ENCODE measurements around the gene GLS. TPM values are rescaled to one million over a fixed set of nuclear protein-coding genes. Genes with fewer than 3 reads are reported as not detected.
"Not testable (repeated sequence)": the region's sequence is repeated elsewhere in the genome, so short reads cannot be mapped to it uniquely, and the experiment has no call there.

GLS gene
- total and polyA plus RNA-seq, 2 donors (not counting 1 experiment from before 2014, with no cell fraction given): 123 to 192 TPM

GRCh38 chr2:190858817-190859216 is 21.8 kb upstream of the GLS start:
- peak overlapping the region; percentile 59 for H3K4me2 ChIP-seq (ENCODE audit: extremely low read depth, insufficient read depth, low read length)
- no peaks in the 10 kb centered on the region for H3K27me3 ChIP-seq (ENCODE audit: control insufficient read depth, insufficient read depth, low read length)
- no peaks in the 10 kb centered on the region for H3K9me3 ChIP-seq (ENCODE audit: control insufficient read depth, insufficient read depth, low read depth, low read length)
- no peaks in the 10 kb centered on the region for H4K20me1 ChIP-seq (ENCODE audit: control insufficient read depth, extremely low read depth, insufficient read depth, low read length)
- H3K79me2 ChIP-seq (ENCODE audit: control insufficient read depth, insufficient read depth, low read length): no peaks in the 10 kb centered on the region
- TF ChIP-seq EZH2 (IDR thresholded peaks at IDR 0.05; ENCODE audit: low read length, missing control alignments): no peak
- H3K36me3 ChIP-seq (ENCODE audit: control insufficient read depth, insufficient read depth, low read length): no peaks in the 10 kb centered on the region
- H2AFZ ChIP-seq (ENCODE audit: low read length): no peak overlapping the region
- DNase-seq (ENCODE audit: low read depth in 2 of 2): peak; percentile 63 to 94
- peak overlapping the region; percentile 50 for H3K27ac ChIP-seq (ENCODE audit: insufficient read depth, low read length)
- no peak overlapping the region for H3K4me3 ChIP-seq (replicated peaks in 1 of 4; ENCODE audit: control extremely low read depth in 1 of 4, insufficient read depth in 1 of 4, low read depth in 3 of 4, low read length in 4 of 4)
- H3K4me1 ChIP-seq (ENCODE audit: control insufficient read depth, extremely low read depth, insufficient read depth, low read length): peaks cover 24% of the 10 kb centered on the region
- H3K9ac ChIP-seq (ENCODE audit: insufficient read depth, low read length): no peak overlapping the region

- no peaks in the 10 kb centered on the region for H4K20me1 ChIP-seq (ENCODE audit: control insufficient read depth, extremely low read depth, insufficient read depth, low read length)
- peak in 1 of 2 donors; percentile 82 for DNase-seq (ENCODE audit: low read depth in 2 of 2)
- no peak overlapping the region for H3K9ac ChIP-seq (ENCODE audit: insufficient read depth, low read length)
- no peak for TF ChIP-seq EZH2 (IDR thresholded peaks at IDR 0.05; ENCODE audit: low read length, missing control alignments)
- no peak for TF ChIP-seq CTCF (conservative IDR thresholded peaks at IDR 0.05 in 1 of 2, IDR thresholded peaks at IDR 0.05 in 1 of 2; ENCODE audit: low read depth in 1 of 2, low read length in 2 of 2)
- no peaks in the 10 kb centered on the region for H3K9me3 ChIP-seq (ENCODE audit: control insufficient read depth, insufficient read depth, low read depth, low read length)
- no peaks in the 10 kb centered on the region for H3K27me3 ChIP-seq (ENCODE audit: control insufficient read depth, insufficient read depth, low read length)
- H3K4me1 ChIP-seq (ENCODE audit: control insufficient read depth, extremely low read depth, insufficient read depth, low read length): peaks cover 25% of the 10 kb centered on the region
- peak overlapping the region; percentile 52 for H3K27ac ChIP-seq (ENCODE audit: insufficient read depth, low read length)
- H3K36me3 ChIP-seq (ENCODE audit: control insufficient read depth, insufficient read depth, low read length): no peaks in the 10 kb centered on the region
- peak overlapping the region; percentile 59 for H3K4me2 ChIP-seq (ENCODE audit: extremely low read depth, insufficient read depth, low read length)
- H3K79me2 ChIP-seq (ENCODE audit: control insufficient read depth, insufficient read depth, low read length): no peaks in the 10 kb centered on the region
- H3K4me3 ChIP-seq (replicated peaks in 1 of 4; ENCODE audit: control extremely low read depth in 1 of 4, insufficient read depth in 1 of 4, low read depth in 3 of 4, low read length in 4 of 4): no peak overlapping the region
- H2AFZ ChIP-seq (ENCODE audit: low read length): no peak overlapping the region
Observed at GRCh38 chr2:190859347-190860297, 21.0 kb upstream of the GLS start.

- Histone ChIP-seq H3K27ac (ENCODE audit: insufficient read depth, low read length) (peak overlapping the region; percentile 21), H3K4me1 (ENCODE audit: control insufficient read depth, extremely low read depth, insufficient read depth, low read length) (peaks cover 25% of the 10 kb centered on the region), H3K79me2 (ENCODE audit: control insufficient read depth, insufficient read depth, low read length) (no peaks in the 10 kb centered on the region), H3K9ac (ENCODE audit: insufficient read depth, low read length) (no peak overlapping the region), H3K9me3 (ENCODE audit: control insufficient read depth, insufficient read depth, low read depth, low read length) (no peaks in the 10 kb centered on the region), H3K27me3 (ENCODE audit: control insufficient read depth, insufficient read depth, low read length) (no peaks in the 10 kb centered on the region), H3K36me3 (ENCODE audit: control insufficient read depth, insufficient read depth, low read length) (no peaks in the 10 kb centered on the region), H3K4me2 (ENCODE audit: extremely low read depth, insufficient read depth, low read length) (no peak overlapping the region), H3K4me3 (replicated peaks in 1 of 4; ENCODE audit: control extremely low read depth in 1 of 4, insufficient read depth in 1 of 4, low read depth in 3 of 4, low read length in 4 of 4) (no peak overlapping the region), H2AFZ (ENCODE audit: low read length) (peak overlapping the region; percentile 9), H4K20me1 (ENCODE audit: control insufficient read depth, extremely low read depth, insufficient read depth, low read length) (no peaks in the 10 kb centered on the region)
- DNase-seq (ENCODE audit: low read depth in 2 of 2): peak in 1 of 2 donors; percentile 90
- no peak for TF ChIP-seq CTCF (conservative IDR thresholded peaks at IDR 0.05 in 1 of 2, IDR thresholded peaks at IDR 0.05 in 1 of 2; ENCODE audit: low read depth in 1 of 2, low read length in 2 of 2)
- TF ChIP-seq EZH2 (IDR thresholded peaks at IDR 0.05; ENCODE audit: low read length, missing control alignments): no peak
Observed at GRCh38 chr2:190860985-190861680, 19.5 kb upstream of the GLS start.

- H3K4me2 ChIP-seq (ENCODE audit: extremely low read depth, insufficient read depth, low read length); H3K27me3 ChIP-seq (ENCODE audit: control insufficient read depth, insufficient read depth, low read length): not testable (repeated sequence)
- peaks cover 25% of the 10 kb centered on the region for H3K4me1 ChIP-seq (ENCODE audit: control insufficient read depth, extremely low read depth, insufficient read depth, low read length)
Observed at GRCh38 chr2:190862128-190862527, 18.5 kb upstream of the GLS start.

More at GRCh38 chr2:190862128-190862527, 18.5 kb upstream of the GLS start:
- not testable (repeated sequence) for H4K20me1 ChIP-seq (ENCODE audit: control insufficient read depth, extremely low read depth, insufficient read depth, low read length); H3K79me2 ChIP-seq (ENCODE audit: control insufficient read depth, insufficient read depth, low read length); H3K9me3 ChIP-seq (ENCODE audit: control insufficient read depth, insufficient read depth, low read depth, low read length); H3K4me3 ChIP-seq (replicated peaks in 1 of 4; ENCODE audit: control extremely low read depth in 1 of 4, insufficient read depth in 1 of 4, low read depth in 3 of 4, low read length in 4 of 4); H3K36me3 ChIP-seq (ENCODE audit: control insufficient read depth, insufficient read depth, low read length); DNase-seq (ENCODE audit: low read depth in 2 of 2); H3K9ac ChIP-seq (ENCODE audit: insufficient read depth, low read length); H3K27ac ChIP-seq (ENCODE audit: insufficient read depth, low read length); H2AFZ ChIP-seq (ENCODE audit: low read length)
